ENCODE data around the gene IGHMBP2.

IGHMBP2 gene

DNA sequence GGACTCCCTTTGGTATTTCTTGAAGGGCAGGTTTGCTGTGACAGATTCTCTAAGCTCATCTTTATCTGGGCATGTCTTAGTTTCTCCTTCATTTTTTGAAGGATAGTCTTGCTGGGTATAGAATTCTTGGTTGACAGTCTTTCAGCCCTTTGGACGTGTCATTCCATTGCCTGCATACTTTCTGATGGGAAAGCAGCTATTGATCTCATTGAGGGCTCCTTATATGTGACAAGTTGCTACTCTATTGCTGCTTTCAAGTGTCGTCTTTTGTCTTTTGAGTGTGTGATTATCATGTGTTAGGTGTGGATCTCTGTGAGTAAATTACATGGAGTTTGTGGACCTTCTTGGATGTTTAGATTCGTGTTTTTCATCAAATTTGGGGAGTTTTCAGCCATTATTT lies 21.9 kb downstream of the IGHMBP2 start:
- no peak for DNase-seq (ENCODE audit: extremely low spot score)
- CTCF ChIA-PET, result no interaction called here
- POLR2A ChIA-PET, result no interaction called here
- TF ChIP-seq CTCF (IDR thresholded peaks at IDR 0.05; ENCODE audit: control extremely low read depth, extremely low read depth, low read depth, missing control alignments), result no peak

DNA sequence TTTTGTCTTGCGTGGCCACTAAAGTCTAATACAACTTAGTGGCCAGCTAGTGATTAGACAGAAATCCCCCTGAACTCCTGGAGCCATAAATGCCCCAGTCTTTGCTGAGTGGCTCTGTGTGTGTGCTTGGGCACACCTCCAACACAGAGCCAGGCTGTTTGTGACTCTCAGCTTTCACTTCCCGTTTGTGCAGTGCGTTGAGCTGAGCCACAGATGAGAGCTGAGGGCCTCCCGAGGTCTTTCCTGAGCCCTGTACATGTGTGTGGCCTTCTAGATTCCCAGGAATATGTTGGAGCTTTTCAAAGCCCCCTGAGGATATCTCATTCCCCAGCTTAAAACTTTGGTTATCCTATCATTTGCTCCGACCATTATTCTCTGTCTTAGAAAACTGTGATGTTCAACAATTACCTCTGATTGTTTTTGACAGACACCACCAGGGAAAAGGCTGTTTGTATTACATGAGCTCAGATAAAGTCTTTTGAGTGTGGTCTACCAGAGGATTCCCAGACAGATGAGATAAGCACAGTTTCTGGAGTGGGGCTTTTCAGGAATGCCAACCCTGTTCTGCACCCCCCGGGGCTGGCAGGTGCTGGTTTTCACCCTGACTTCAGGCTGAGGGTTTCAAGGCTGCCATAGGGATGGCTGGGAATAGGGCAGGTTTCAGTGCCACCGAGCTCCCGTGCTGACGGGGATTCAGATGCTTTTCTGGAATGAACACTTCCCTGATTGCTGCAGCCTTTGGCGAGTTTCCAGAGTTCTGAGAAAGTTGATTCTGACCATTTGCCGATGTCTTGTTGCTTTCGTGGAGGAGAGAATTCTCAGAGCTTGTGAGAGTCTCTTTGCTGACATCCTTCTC lies 23.8 kb downstream of the IGHMBP2 start:
- POLR2A ChIA-PET, result no interaction called here
- peak; percentile 69 for DNase-seq (ENCODE audit: extremely low spot score)
- CTCF ChIA-PET, result no interaction called here

DNA sequence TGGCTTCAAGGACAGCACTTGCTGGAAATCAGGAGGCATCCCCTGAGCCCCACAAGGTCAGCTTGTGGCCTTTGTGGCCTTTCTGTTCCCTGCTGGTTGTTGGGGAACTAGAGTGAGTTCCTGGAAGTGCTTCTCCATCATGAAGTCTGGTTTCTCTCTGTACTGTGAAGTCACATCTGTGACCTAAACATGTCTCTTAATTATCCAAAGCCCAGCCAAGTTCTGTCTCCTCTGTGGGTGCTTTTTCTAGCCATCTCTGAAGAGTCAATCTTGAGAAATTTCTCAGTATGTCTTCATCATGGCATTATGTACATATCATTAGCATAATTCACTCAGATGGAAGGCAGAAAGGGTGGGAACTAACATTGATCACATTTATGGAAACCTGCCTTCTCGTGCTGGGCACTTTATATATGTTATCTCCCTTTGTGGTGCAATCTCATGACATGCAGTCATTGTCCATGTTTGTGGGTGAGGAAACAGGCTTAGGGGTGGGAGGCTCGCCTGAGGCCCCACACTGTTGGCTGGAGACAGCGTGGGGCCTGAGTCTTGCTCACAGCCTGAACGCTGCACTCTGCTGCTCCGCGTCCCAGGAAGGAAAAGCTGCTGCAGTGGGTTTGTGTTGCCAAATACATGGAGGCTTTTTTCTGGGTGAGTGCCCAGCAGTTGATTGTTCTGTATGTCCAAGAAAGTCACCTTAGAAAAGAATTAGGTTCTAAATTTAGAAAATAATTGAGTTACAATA lies 24.6 kb downstream of the IGHMBP2 start:
- ChIA-PET POLR2A (no interaction called here), CTCF (interaction anchor here (0.9 to 1.1 kb wide), 2 partner anchors 10 to 11 kb away, joined by 3 read pairs; no protein-coding TSS in a partner anchor)
- no peak for DNase-seq (ENCODE audit: extremely low spot score)
- TF ChIP-seq CTCF (IDR thresholded peaks at IDR 0.05; ENCODE audit: control extremely low read depth, extremely low read depth, low read depth, missing control alignments), result no peak

More for the DNA sequence above, 23.8 kb downstream of the IGHMBP2 start:
- TF ChIP-seq CTCF (IDR thresholded peaks at IDR 0.05; ENCODE audit: control extremely low read depth, extremely low read depth, low read depth, missing control alignments), result no peak

- POLR2A ChIA-PET, result no interaction called here
- CTCF ChIA-PET, result interaction anchor here (0.9 to 1.1 kb wide), 2 partner anchors 10 kb away, joined by 3 read pairs; no protein-coding TSS in a partner anchor
- no peak for DNase-seq (ENCODE audit: extremely low spot score)
- no peak for TF ChIP-seq CTCF (IDR thresholded peaks at IDR 0.05; ENCODE audit: control extremely low read depth, extremely low read depth, low read depth, missing control alignments)
These were observed 25.4 kb downstream of the IGHMBP2 start for GRCh38 chr11:68929135-68929534.

DNA sequence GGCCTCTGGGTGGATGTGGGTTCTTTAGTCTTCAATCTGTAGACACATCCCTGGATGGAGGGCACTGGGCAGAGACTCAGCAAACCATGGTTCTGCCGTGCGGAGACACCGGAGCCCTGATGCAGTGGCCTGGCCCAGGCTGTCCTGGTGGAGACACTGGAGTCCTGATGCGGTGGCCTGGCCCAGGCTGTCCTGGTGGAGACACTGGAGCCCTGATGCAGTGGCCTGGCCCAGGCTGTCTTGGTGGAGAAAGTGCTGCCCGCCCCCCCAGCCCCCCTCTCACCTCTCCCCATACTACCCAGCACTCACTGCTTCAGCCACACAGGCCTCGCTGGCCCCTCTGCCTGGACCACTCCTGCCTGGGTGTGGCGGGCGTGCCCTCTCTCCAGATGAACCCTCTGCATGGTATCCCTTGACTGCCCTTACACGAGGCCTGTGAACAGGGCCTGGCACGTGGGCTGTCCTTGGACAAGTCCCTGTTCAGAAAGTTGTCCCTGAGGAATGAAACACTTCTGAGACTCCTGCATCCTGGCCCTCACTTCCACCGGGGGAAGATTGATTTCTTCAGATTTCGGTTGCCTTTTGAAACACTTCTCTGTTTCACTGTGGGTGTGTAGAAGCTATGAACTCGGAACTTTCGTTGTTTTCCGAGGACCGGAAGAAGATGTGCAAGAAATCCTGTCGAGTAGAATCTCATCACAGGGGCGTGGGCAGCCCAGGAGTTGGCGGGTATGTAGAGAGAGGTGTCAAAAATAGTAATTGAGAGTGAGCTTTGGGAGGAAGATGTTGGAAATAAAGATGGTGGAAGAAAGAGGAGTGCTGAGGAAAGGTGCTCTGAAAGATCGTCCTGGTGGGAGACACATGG lies 26.2 kb downstream of the IGHMBP2 start:
- no peak for DNase-seq (ENCODE audit: extremely low spot score)
- TF ChIP-seq CTCF (IDR thresholded peaks at IDR 0.05; ENCODE audit: control extremely low read depth, extremely low read depth, low read depth, missing control alignments), result no peak
- ChIA-PET POLR2A (no interaction called here), CTCF (no interaction called here)

All from GM10248 (cell line).